GM20000 (cell line): ENCODE measurements around the gene CD6.
A peak's percentile ranks its signal among the peaks of the same experiment; 100 is the strongest.

Experiments
- DNase-seq: peaks from one replicate; pipeline ENCODE4 v3.0.0; 2012; ENCODE audit warnings: low spot score
- CTCF ChIP-seq: IDR thresholded peaks from 2 replicates; pipeline ENCODE4 v1.5.1; 2012; ENCODE audit warnings: mild to moderate bottlenecking, control low read depth; ENCODE audit errors: extremely low read depth, missing control alignments

The CD6 gene, protein sequence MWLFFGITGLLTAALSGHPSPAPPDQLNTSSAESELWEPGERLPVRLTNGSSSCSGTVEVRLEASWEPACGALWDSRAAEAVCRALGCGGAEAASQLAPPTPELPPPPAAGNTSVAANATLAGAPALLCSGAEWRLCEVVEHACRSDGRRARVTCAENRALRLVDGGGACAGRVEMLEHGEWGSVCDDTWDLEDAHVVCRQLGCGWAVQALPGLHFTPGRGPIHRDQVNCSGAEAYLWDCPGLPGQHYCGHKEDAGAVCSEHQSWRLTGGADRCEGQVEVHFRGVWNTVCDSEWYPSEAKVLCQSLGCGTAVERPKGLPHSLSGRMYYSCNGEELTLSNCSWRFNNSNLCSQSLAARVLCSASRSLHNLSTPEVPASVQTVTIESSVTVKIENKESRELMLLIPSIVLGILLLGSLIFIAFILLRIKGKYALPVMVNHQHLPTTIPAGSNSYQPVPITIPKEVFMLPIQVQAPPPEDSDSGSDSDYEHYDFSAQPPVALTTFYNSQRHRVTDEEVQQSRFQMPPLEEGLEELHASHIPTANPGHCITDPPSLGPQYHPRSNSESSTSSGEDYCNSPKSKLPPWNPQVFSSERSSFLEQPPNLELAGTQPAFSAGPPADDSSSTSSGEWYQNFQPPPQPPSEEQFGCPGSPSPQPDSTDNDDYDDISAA

GRCh38 chr11:60971520-60971919 is at the start of gene CD6:
Gene CD6, plus strand, starts transcription at chr11:60971680. Its CDS starts 186 bp downstream, at chr11:60971866.
- DNase-seq: no peak
- no peak for TF ChIP-seq CTCF

DNA sequence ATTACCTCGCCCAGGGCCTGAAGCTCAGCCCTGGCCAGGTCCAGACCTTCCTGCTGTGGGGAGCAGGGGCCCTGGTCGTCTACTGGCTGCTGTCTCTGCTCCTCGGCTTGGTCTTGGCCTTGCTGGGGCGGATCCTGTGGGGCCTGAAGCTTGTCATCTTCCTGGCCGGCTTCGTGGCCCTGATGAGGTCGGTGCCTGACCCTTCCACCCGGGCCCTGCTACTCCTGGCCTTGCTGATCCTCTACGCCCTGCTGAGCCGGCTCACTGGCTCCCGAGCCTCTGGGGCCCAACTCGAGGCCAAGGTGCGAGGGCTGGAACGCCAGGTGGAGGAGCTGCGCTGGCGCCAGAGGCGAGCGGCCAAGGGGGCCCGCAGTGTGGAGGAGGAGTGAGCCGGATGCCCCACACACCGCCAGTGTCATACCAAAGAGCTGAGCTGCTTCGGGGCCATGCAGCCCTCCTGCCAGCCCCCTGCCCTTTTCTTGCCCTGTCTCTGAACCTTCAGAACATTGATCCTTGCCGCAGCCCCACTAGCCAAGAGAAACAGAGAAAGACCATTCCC is 49.6 kb upstream of the CD6 start:
- no peak for TF ChIP-seq CTCF
- DNase-seq: no peak

DNA sequence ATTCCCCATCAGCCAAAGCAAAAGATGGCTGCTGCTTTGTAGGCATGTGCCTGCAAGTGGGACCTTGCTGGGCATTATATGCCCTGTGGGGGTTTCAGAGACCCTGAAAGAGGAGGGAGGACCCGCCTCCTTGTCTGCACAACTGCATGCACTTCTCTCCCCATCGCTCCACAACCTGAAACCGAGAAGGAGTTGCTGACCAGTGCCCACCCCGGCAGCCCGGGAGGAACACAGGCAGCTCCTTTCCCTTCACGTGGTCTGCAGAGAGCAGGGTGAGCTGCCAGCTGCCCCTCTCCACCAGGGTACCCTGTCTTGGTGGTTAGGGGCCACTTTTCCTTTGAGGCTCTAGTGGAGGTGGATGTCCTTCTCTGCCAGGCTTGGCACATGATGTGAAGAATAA is 48.6 kb upstream of the CD6 start:
- TF ChIP-seq CTCF: no peak
- no peak for DNase-seq

DNA sequence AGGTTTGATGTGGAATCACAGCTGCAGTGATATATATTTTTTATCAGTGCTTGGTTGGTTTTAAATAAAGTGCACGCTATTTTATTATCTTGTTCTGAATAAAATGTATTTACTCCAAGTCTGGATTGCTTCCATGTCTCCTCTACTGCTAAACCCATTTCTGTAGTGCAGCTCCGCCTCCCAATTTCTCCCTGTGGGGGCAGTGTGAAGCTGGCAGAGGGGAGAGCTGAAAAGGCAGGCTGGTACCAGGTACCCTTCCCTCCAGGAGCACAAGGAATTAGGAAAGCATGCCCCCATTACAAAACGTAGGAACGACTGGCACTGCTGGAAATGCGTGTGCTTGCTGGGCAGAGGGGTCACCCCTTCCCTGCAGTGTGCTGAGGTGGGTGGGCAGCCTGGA is 48.2 kb upstream of the CD6 start:
- no peak for DNase-seq
- no peak for TF ChIP-seq CTCF

GRCh38 chr11:60923800-60924109 is 47.7 kb upstream of the CD6 start:
- no peak for TF ChIP-seq CTCF
- no peak for DNase-seq

- DNase-seq: peak; percentile 86
- no peak for TF ChIP-seq CTCF
Observed at GRCh38 chr11:60924110-60924905, 47.2 kb upstream of the CD6 start, which contains the start of gene TMEM132A. Gene TMEM132A, plus strand, starts transcription at chr11:60924460. Its CDS starts 174 bp downstream, at chr11:60924634.
